HG02973 (cell line): ENCODE measurements around the gene FAM131B.
"Not testable (repeated sequence)": the region's sequence is repeated elsewhere in the genome, so short reads cannot be mapped to it uniquely, and the experiment has no call there.

Experiments
- ATAC-seq: cut with Tn5 transposase; IDR thresholded peaks from one replicate; pipeline ENCODE4 v1.9.1; 2021; ENCODE audit warnings: moderate library complexity; ENCODE audit not compliant: unreplicated experiment

Gene FAM131B

DNA sequence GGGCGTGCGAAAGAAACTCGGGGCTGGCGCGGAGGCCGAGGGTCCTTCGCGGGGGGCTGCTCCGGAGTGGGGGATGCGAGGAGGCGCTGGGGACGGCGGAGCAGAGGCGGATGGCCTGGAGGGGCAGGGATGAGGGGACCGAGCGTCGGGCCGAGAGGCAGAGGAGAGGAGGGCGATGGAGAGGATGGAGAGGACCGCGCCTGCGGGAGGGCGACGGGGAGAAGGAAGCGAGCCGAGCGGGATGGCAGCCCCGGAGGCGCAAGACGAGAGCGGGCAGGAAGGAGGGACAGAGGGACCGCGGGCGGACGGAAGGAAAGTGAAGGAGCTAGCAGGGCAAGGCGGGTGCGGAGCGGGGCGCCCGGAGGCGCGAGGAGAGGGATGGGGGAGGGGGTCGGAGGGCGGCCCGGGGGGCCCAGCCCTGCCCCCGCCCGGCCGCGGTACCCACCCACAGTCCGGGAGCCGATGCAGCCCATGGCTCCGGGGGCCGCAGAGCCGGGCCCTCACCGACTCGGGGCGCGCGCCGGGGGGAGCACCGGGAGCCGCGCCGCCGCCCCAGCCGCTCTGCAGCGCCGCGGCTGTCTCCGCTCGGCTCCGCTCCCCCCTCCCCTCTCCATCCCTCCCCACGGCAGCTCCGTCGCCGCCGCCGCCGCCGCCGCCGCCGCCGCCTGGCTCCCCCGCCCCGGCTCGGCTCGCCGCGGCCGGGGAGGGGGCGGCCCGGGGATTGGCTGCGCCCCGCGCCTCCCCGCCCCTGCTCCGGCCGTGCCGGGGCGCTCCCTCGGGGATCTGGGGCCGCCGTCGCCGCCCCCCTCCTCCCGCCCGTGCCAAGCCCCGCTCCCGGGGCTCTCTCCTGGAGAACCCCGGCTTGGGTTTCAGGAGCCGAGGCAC, at the start of gene FAM131B:
FAM131B (minus strand) TSS at position 583 of the 885 bp plus-strand sequence; CDS start at position 473, 110 bp downstream.
- ATAC-seq, result no peak

DNA sequence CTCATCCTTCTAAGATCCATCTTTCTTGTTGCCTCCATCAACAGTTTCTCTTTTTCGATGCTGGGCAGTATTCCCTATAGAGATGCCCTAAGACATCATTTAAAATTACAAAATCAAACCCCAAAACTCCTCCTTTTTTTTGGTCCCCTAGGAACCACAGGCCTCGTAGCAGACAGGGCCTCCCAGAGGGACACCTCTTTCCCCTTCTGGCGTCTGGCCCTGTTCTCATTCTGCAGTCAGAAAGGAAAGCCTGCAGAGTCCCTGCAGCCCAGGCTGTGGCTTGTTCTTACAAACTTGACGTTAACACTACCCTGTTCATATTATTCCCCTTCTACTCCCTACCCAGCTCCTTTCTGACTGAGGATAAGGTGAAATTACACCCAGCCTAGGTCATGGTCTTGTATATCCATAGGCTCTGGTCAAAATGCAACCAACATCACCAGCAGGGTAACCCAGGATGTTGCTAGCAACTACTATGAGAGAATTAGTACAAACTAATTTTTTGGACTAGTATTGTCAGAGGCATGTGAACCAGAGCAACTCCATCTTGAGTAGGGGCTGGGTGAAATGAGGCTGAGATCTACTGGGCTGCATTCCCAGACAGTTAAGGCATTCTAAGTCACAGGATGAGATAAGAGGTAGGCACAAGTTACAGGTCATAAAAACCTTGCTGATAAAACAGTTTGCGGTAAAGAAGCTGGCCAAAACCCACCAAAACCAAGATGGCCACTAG, 49.6 kb upstream of the FAM131B start:
- no peak for ATAC-seq

DNA sequence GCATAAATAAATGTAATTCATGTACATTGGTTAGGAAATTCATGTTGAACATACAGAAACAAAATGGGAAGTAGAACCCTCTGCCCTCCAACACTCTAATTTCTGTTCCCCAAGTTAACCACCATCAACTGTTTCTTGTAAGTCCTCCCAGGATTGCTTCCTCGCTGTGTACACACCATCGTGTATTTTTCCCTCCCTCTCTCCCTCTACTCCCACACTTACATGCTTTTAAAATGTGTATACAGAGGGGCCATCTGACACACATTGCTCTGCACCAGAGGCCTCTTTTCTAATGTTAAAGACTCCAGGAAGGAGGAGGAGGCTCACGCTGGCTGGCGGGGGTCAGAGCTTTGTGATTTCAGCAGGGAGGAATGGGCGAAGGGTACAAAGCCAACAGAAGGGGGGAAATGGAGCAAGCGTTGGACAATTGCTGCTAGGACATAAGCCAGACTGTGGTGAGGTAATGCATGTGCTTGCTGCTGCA, 48.0 kb upstream of the FAM131B start:
- no peak for ATAC-seq

DNA sequence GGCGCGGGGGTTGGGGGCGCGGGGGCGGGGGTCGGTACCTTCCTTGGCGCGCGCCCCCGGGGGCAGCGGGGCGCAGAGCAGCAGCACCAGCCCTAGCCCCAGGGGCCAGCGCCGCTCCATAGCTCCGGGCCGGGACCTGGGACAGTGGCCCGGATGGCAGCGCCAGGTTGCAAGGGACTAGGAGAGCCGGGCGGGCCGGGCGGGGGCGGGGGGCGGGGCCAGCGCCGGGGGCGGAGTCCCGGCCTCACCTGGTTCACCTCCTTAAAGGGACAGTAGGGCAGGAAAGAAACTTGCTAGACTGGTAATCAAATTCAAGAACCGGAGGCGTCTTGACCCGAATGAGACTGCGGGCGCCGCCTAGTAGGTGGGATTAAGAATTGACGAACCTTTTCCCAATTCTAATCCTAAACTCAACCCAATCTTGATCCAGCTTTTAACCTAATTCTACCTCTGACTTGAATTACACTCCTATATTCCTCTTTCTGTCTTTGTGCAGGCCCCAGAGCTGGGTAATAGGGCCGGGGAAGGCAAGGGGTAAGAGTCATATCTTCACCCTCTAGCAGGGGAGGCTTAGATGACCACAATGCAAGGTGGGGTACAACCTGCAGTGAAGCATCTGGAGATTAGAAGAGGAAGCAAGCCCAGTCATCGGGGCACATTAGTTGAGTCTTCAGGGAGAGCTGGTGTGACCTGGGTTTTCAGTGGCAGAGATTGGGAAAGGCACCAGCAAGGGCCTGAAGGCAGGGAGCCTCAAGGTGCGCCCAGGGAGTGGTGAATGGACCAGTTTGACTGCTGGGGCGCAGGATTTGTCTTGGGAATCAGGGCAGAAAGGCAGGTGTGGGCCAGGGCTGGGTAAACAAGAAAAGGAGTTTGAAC, 46.4 kb upstream of the FAM131B start, which contains the start of gene EPHA1:
EPHA1 (minus strand) TSS at position 171 of the 876 bp plus-strand sequence; CDS start at position 120, 51 bp downstream.
- ATAC-seq, result no peak

DNA sequence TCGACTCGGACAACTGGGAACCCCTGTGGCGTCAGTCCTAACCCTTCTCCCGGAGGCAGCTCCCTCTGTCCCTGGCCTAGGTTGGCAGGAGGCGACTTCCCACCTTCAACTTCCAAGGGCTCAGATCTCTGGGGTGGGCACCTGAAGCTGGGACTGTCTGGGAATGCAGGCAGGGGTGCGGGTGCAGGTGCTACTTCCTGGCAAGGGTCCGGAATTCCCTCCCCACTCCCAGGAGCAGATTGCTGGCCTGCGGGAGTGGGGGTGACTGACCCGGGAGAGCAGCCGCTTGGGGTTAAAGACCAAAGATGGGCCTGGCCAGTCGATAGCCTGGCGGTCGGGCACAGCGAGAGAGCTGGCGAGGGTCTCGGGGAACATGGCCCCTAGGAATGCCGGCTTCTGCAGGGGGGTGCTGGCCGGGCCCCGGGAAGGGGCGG, 45.8 kb upstream of the FAM131B start:
- ATAC-seq, result no peak

DNA sequence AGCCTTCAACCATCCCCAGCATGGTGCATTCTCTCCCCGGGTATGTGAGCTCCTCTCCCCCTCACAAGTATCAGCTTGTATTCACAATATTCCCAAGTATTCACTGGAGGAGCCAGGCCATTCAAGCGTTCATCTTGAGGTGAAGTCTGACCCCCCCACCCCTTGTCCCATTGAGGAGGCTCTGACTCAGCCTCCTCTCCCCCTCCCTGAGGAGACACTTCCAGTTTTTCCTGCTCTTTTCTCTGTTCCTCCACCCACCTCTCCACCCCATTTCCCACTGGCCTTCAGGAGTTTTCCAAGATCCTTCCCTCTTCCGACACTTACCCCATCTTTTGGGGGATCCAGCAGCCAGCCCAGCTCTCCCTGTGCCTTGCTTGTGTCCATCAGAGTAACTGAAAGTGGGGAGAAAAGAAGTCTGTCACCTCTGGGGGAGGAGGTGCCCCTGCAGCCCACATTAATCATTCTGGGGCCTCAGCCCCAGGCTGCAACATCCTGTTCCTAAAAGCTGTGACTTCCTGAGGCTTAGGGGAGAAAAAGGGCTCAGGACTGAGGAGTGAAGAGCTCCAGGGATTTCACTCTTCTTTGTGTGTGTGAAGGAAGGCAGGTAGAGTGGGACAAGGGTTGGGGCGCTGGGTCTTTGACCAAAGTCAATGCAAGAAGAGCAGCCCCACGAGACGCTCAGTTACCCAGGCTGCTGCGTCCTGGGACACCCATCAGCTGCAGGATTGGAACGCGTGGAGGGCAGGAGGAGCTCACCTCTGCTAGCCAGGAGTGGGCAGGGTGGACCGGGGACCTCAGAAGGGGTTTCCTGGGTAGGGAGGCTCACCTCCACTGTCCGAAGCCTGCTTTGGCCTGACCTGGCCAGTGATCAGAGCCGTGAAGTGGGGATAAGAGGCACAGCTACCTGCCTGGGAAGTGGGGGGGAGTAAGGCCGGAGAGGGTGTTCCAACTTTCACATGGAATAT, 45.1 kb upstream of the FAM131B start:
- ATAC-seq, result no peak

DNA sequence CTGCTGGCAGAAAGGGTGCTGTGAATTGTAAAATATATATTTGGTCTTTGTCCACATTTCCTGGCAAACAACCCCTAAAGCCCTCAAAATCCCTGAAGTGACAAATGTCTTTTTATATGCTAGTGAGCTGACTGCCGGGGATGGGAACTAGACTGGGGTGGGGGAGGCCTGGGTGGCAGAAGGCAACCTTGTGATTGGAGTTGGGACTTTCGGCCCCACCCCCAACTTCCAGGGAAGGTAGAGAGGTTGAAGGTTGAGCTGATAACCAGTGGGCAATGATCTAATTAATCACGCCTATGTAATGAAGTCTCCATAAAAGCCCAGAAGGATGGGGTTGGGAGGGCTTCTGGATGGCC, 43.5 kb upstream of the FAM131B start:
- no peak for ATAC-seq

DNA sequence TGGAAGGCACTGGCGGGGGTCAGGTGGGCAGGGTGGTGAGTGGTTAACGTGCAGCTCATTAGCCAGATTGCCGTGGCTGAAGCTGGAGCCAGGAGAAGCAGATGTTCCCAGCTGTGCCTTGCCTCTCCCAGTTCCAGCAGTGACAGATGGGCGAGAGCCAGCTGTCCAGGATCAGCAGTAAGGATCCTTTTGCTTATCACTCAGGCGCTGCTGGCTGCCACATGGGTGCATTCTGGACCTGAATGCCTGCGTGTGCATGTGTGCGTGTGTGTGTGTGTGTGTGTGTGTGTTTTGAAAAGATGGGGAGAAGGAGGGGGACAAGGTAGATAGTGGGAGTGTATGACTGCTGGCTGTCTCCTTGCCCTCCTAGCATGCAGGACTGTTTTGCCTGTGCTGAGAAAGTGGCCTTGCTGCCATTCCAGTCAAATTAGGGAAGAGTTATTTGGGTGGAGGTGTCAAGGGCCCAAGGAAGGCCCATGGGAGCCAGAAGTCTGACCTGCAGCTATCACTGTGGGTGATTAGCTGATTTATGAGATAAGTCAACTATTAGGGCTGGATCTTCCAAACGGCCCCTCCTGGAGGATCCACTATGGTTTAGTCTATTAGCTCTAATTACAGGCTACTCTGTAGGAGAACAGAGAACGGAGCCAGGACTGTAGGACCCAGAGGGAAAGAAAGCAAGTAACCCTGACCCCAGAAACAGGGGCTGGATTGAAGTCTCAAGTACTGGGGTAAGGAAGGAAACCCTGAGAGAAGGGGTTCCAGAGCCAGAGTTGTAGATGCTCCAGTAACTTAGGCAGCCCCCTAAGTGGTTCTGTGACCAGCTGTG, 42.9 kb upstream of the FAM131B start:
- ATAC-seq, result no peak

DNA sequence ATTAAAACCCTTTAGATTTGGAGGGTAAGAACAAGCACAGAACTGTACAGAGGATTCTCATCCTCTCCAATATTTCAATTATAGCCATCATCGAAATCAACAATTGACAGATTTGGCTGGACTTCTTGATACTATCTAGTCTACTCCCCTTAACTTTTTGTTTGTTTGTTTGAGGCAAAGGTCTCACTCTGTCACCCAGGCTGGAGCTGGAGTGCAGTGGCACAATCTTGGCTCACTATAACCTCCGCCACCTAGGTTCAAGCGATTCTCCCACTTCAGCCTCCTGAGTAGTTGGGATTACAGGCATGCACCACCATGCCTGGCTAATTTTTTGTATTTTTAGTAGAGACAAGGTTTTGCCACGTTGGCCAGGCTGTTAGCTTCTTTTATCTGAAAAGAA, 39.7 kb upstream of the FAM131B start:
- ATAC-seq, result not testable (repeated sequence)

DNA sequence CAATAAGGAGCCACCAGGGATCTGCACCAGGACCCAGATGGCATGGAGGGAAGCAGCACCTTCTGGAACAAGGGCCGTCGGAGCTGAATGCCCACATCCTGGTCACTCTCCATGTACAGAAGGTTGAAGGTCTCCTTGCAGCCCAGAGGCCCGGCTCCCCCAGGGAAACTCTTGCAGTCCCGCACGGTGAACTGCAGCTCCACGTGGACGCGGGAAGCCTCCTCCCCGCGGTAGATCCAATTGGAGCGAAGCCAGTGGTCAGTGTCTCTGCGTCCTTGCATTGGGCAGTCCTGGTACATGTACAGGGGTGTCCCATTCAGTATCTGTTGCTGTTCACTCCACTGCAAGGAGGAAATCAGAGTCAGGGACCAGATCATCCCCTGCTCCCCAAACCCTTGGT, 38.8 kb upstream of the FAM131B start:
- no peak for ATAC-seq

DNA sequence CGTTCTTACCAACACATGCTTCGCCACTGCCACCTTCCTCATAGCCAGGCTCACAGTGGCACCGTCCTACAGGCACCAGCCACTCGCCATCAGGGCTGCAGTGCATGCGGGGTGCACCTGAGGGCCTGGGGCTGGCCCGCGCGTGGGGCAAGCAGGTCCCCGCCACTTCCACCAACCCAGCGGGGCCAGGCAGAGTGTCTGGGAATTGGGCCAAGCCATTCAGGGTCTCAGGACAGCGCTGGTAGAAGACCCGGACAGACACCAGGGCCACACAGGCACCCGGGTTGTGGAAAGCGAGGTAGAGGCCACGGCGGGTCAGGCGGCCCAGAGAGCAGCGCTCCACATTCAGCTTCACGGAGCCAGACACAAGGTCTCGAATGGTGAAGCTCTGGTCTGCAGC, 37.1 kb upstream of the FAM131B start:
- ATAC-seq, result no peak

DNA sequence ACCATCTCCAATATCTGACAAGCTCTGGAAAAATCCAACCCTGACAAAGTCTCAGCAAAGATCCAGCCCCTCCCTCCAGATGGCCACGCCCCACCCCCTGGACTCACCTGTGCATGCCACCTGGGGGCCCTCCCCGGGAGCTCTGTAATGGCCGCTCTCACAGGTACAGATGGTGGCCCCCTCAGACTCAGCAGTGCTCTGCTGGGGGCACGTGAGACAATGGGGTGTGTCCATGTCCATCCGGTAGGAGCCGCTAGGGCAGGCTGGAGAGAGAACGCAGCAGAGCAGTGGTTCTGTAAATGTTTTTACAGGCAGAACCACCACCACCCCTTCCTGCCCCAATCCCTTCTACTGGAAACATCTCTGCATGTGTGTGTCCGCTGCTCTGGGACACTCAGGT, 36.6 kb upstream of the FAM131B start:
- ATAC-seq, result no peak

DNA sequence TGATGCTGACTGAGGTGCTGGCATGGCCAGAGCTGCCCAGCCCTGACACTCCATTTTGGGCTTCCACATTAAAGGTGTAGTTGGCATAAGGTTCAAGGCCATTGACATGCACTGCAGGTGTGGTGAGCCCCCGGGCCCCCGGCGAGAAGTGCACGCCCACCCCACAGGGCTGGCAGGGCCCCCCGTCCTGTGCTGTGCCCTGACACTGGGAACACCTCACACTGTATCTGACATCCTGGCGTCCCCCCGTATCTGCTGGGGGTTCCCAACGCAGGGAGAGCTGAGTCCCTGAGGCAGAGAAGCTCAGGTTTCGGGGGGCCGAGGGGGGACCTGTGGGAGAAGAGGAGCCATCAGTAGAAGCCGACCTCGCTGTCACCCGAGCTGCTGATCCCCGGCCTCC, 36.1 kb upstream of the FAM131B start:
- no peak for ATAC-seq

DNA sequence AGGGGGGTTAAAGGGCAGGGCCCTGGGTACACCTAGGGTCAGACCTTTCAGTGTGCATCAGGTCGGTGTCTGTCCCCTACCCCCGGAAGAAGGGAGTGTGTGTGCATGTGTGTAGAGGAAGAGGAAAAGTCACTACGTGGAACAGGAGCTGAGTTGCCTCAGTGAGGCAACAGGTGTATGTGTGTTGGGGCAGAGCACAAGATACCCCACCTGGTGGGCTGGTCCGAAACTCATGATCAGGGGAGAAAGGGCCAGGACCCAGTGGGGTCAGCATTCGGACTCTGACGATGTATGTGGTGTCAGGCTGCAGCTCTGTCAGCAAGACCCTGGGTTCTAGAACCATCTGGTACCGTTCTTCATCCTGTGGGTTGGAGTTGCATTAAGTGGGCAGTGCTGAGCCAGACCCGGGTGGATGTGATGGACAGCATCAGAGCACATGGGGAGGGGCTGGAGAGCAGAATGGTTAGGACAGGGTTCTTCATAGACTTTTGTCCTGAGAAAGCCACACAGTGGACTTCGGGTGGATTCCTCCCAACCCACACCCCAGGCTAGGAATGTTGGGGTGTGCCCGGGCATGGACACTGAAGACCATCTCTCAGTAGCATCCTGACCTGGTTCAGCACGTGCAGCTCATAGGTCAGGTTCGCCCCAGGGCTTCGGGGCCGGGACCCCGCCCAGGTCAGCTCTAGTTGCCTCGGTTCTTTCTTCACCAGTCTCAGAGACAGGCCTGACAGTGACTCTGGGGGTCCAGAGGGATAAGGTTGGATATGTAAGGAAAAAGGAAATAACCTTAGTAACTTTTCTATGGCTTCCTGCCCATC, 35.4 kb upstream of the FAM131B start:
- no peak for ATAC-seq

DNA sequence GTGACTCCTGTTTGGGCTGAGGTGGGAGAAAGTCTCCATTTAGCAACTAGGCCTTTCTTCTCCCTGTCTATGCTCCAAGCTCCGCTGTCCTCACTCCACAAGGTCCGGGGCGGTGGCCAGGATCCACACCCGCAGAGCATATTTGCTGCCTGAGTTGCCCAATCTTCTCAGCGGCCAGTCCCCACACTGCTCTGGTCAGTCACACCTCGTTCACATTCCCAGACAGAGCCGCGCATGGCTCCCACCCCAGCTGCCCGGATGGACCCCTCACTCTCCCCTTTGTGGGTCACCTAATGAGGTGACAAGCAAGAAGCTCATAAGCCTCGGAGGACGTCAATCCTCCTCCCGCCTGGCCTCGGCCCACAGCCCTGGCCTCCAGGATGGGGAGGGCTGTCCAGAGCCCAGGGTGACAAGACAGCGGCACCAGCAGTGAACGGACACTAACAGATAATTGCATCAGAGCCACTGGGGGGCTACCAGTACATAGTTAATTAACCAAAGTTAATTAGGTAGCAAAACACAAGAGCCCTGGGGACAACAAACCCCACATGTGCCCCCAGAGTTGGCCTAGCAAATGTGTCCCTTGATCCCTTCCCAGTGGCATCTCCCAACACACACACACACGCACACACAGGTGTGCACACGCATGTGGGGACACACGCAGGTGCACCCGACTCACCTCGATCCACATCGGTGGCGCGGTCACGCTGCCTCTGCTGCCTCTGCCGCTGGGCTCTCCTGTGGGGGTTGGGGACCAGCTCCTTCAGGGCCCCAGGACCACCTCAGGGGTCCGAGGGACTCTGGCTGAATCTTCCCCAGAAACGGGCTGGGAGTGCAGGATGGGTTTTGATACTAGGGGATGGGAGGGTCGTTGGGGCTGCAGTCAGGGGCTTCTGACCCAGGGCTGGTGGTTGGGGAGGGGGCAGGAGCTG, 34.4 kb upstream of the FAM131B start:
- ATAC-seq, result no peak

DNA sequence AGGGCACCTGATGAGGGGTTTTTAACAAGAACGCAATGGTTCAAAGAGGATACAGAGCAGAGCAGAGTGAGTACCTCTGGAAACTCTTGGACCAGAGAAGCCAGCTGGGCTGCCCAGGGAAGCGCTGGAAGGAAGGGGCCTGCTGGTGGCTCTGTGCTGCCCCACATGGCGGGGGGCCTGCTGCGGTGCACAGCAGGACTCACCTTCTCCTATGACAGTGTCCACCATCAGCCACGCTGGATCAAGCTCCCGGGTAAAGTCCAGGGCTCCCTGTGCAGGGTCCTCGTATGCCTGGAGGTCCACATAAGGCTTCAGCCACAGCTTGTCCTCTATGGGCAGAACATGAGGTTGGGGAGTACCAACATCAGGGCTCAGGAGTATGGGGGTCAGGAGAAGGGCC, 33.7 kb upstream of the FAM131B start:
- ATAC-seq, result no peak
